HepG2 (cell line): Measurements from ENCODE around the gene SDC1. TPM values are rescaled to one million over a fixed set of nuclear protein-coding genes. Genes with fewer than 3 reads are reported as not detected.

Source experiments
- ARHGAP35 ChIP-seq: sonication (generic); formaldehyde crosslinking; IDR thresholded peaks from 2 replicates; pipeline ENCODE4 v1.9.0; 2022; ENCODE audit warnings: mild to moderate bottlenecking, inconsistent platforms, moderate library complexity, missing genetic modification reagents, borderline replicate concordance
- CBX2 ChIP-seq, 2 experiments: fragments of 200-600 bp in 1 of 2; sonication (generic); formaldehyde crosslinking in 1 of 2; IDR thresholded peaks; 2 replicates each; pipeline versions ENCODE4 v1.7.0 to v1.8.1; 2018 to 2022; ENCODE audit warnings: low read depth in 2 of 2, low read length in 1 of 2, mild to moderate bottlenecking in 1 of 2, missing genetic modification reagents in 1 of 2
- CENPBD1 ChIP-seq: sonication (generic); formaldehyde crosslinking; IDR thresholded peaks from 2 replicates; pipeline ENCODE4 v1.8.0; 2022; ENCODE audit warnings: missing genetic modification reagents, low read depth, mild to moderate bottlenecking, borderline replicate concordance
- E2F2 ChIP-seq: sonication (generic); formaldehyde crosslinking; IDR thresholded peaks from 2 replicates; pipeline ENCODE4 v1.4.0; 2020; ENCODE audit warnings: missing genetic modification reagents, borderline replicate concordance
- MNT ChIP-seq: fragments of 450-650 bp; IDR thresholded peaks from 2 replicates; pipeline ENCODE4 v1.6.1; 2016
- NFE2 ChIP-seq: sonication (generic); formaldehyde crosslinking; IDR thresholded peaks from 2 replicates; pipeline ENCODE4 v1.4.0; 2020; ENCODE audit warnings: missing genetic modification reagents
- NFIC ChIP-seq: IDR thresholded peaks from 2 replicates; pipeline ENCODE4 v1.6.1; 2012; ENCODE audit warnings: mild to moderate bottlenecking, low read length, inconsistent platforms
- NR2F2 ChIP-seq: IDR thresholded peaks from 2 replicates; pipeline ENCODE4 v1.6.1; 2012; ENCODE audit warnings: low read depth, inconsistent platforms, borderline replicate concordance
- PAX8 ChIP-seq: sonication (generic); formaldehyde crosslinking; IDR thresholded peaks from 2 replicates; pipeline ENCODE4 v1.8.0; 2022; ENCODE audit warnings: mild to moderate bottlenecking, missing genetic modification reagents, borderline replicate concordance
- PHB2 ChIP-seq: fragments of 450-650 bp; IDR thresholded peaks from 2 replicates; pipeline ENCODE4 v1.6.1; 2018; ENCODE audit not compliant: partially characterized antibody
- RBM22 ChIP-seq: fragments of 200-400 bp; formaldehyde crosslinking; optimal IDR thresholded peaks from 2 replicates; pipeline ENCODE3; 2017; ENCODE audit warnings: mild to moderate bottlenecking, low read length, moderate library complexity
- RORA ChIP-seq: sonication (generic); formaldehyde crosslinking; IDR thresholded peaks from 2 replicates; pipeline ENCODE4 v1.5.0; 2020; ENCODE audit warnings: mild to moderate bottlenecking, missing genetic modification reagents, moderate library complexity
- SMARCE1 ChIP-seq: fragments of 450-650 bp; IDR thresholded peaks from 2 replicates; pipeline ENCODE4 v1.6.1; 2017; ENCODE audit warnings: borderline replicate concordance
- THAP7 ChIP-seq: sonication (generic); formaldehyde crosslinking; IDR thresholded peaks from 2 replicates; pipeline ENCODE4 v1.8.1; 2023; ENCODE audit warnings: mild to moderate bottlenecking, missing genetic modification reagents
- TRIM24 ChIP-seq: sonication (generic); formaldehyde crosslinking; IDR thresholded peaks from 2 replicates; pipeline ENCODE4 v1.8.0; 2022; ENCODE audit warnings: mild to moderate bottlenecking, missing genetic modification reagents
- ZMYM2 ChIP-seq: sonication (generic); formaldehyde crosslinking; IDR thresholded peaks from 2 replicates; pipeline ENCODE4 v1.8.0; 2022; ENCODE audit warnings: mild to moderate bottlenecking, missing genetic modification reagents
- ZNF337 ChIP-seq: sonication (generic); formaldehyde crosslinking; IDR thresholded peaks from 2 replicates; pipeline ENCODE4 v1.5.1; 2020; ENCODE audit warnings: missing genetic modification reagents, low read depth, mild to moderate bottlenecking, borderline replicate concordance
- ZNF576 ChIP-seq: sonication (generic); formaldehyde crosslinking; IDR thresholded peaks from 2 replicates; pipeline ENCODE4 v1.4.0; 2020; ENCODE audit warnings: mild to moderate bottlenecking, missing genetic modification reagents
- ZNF629 ChIP-seq: sonication (generic); formaldehyde crosslinking; conservative IDR thresholded peaks from 2 replicates; pipeline ENCODE4 v1.5.0; 2020; ENCODE audit warnings: missing genetic modification reagents
- ZNF678 ChIP-seq: sonication (generic); formaldehyde crosslinking; IDR thresholded peaks from 2 replicates; pipeline ENCODE4 v1.4.0; 2020; ENCODE audit warnings: mild to moderate bottlenecking, missing genetic modification reagents
- ZNF747 ChIP-seq: sonication (generic); formaldehyde crosslinking; IDR thresholded peaks from 2 replicates; pipeline ENCODE4 v1.8.1; 2023; ENCODE audit warnings: missing genetic modification reagents, mild to moderate bottlenecking, borderline replicate concordance
- ZSCAN22 ChIP-seq: sonication (generic); formaldehyde crosslinking; IDR thresholded peaks from 2 replicates; pipeline ENCODE4 v1.4.0; 2020; ENCODE audit warnings: mild to moderate bottlenecking, missing genetic modification reagents
- polyA plus RNA-seq, 8 experiments: library from polyadenylated mRNA; depleted of rRNA in 3 of 8; stranded (reverse) in 7 of 8; unstranded in 1 of 8; fragments of >200 nt; fragmentation: Illumina TruSeq in 4 of 8; extraction: Trizol in 4 of 8; gene quantifications; 2 replicates each; pipeline versions ENCODE4 v1.2.1 to v1.2.3, GENCODE V29; 2011 to 2016; ENCODE audit warnings: low read depth in 4 of 8, missing spikeins in 1 of 8, mixed read lengths in 1 of 8; ENCODE audit not compliant: insufficient read depth in 1 of 8
- total RNA-seq, 5 experiments: library from RNA; depleted of rRNA; stranded (reverse); fragments of >200 nt; fragmentation: Illumina TruSeq; extraction: Trizol; gene quantifications; 2 replicates each; pipeline ENCODE4 v1.2.3, GENCODE V29; 2016; ENCODE audit warnings: low read depth in 1 of 5

SDC1 gene
- total and polyA plus RNA-seq, 2 of the 13 experiments (the other 11 are each of a cell fraction or from before 2014, with no cell fraction given) = 108 to 119 TPM

- TF ChIP-seq E2F2 (CRISPR knock-in tag) = no peak
- TF ChIP-seq NFE2 (CRISPR knock-in tag) = no peak
- TF ChIP-seq ZNF629 (CRISPR knock-in tag) = peak; percentile 43
- TF ChIP-seq ZNF678 (CRISPR knock-in tag) = no peak
- TF ChIP-seq ZSCAN22 = 0 out of 2 replicates have a peak, but pooled peaks have one; percentile 54
- TF ChIP-seq ZMYM2 = peak; percentile 99
- no peak for TF ChIP-seq ZNF576
- TF ChIP-seq MNT = no peak
- TF ChIP-seq CBX2 (IDR thresholded peaks at IDR 0.05; ENCODE audit: low read depth, low read length) = no peak
- no peak for TF ChIP-seq CBX2 (CRISPR knock-in tag; IDR thresholded peaks at IDR 0.05; ENCODE audit: low read depth)
- TF ChIP-seq ARHGAP35 (CRISPR knock-in tag) = peak; percentile 38; the same call in 1 of the 2 replicates
- TF ChIP-seq RORA = no peak
- TF ChIP-seq ZNF747 (CRISPR knock-in tag) = peak; percentile 82; the same call in 1 of the 2 replicates
- peak; percentile 92; the same call in 1 of the 2 replicates for TF ChIP-seq PAX8
- no peak for TF ChIP-seq PHB2
- TF ChIP-seq SMARCE1 = no peak
- peak; percentile 73; the same call in 1 of the 2 replicates for TF ChIP-seq NFIC
- no peak for TF ChIP-seq RBM22
- TF ChIP-seq CENPBD1 (CRISPR knock-in tag) = no peak
- TF ChIP-seq TRIM24 (CRISPR knock-in tag) = peak; percentile 71
- TF ChIP-seq ZNF337 (CRISPR knock-in tag) = no peak
- TF ChIP-seq THAP7 (CRISPR knock-in tag) = peak; percentile 82
- TF ChIP-seq NR2F2 = peak; percentile 83
Observed at GRCh38 chr2:20196053-20196656, 28.8 kb downstream of the SDC1 start (continued).
